ACC112 (cell line): Measurements from ENCODE around the gene KCNC1.

ENCODE experiments used
- H2AFZ ChIP-seq: fragments of 200-600 bp; sonication (generic); one replicate; pipeline ENCODE4 v1.6.0; 2017; ENCODE audit warnings: antibody characterized with exemption, low read length; ENCODE audit not compliant: unreplicated experiment
- H3K27ac ChIP-seq: fragments of 200-600 bp; sonication (generic); 2 replicates; pipeline ENCODE4 v1.5.1; 2014; ENCODE audit warnings: low read depth, mild to moderate bottlenecking, antibody characterized with exemption, low read length, moderate library complexity
- H3K27me3 ChIP-seq: fragments of 200-600 bp; sonication (generic); 2 replicates; pipeline ENCODE4 v1.6.1; 2014; ENCODE audit warnings: mild to moderate bottlenecking, antibody characterized with exemption, low read length, moderate library complexity, mixed read lengths; ENCODE audit not compliant: insufficient read depth
- H3K36me3 ChIP-seq: fragments of 200-600 bp; sonication (generic); 2 replicates; pipeline ENCODE4 v1.6.1; 2016; ENCODE audit warnings: mild to moderate bottlenecking, antibody characterized with exemption, low read length, moderate library complexity, mixed read lengths; ENCODE audit not compliant: insufficient read depth
- H3K4me1 ChIP-seq: fragments of 200-600 bp; sonication (generic); one replicate; pipeline ENCODE4 v1.6.1; 2016; ENCODE audit warnings: low read length, mixed read lengths; ENCODE audit not compliant: insufficient read depth, unreplicated experiment, control insufficient read depth
- H3K4me3 ChIP-seq: fragments of 200-600 bp; sonication (generic); 2 replicates; pipeline ENCODE4 v1.5.1; 2014; ENCODE audit warnings: mild to moderate bottlenecking, low read depth, low read length
- H3K79me2 ChIP-seq: fragments of 200-600 bp; sonication (generic); one replicate; pipeline ENCODE4 v1.6.0; 2016; ENCODE audit warnings: low read length; ENCODE audit not compliant: control insufficient read depth, unreplicated experiment, insufficient read depth

The KCNC1 gene

DNA sequence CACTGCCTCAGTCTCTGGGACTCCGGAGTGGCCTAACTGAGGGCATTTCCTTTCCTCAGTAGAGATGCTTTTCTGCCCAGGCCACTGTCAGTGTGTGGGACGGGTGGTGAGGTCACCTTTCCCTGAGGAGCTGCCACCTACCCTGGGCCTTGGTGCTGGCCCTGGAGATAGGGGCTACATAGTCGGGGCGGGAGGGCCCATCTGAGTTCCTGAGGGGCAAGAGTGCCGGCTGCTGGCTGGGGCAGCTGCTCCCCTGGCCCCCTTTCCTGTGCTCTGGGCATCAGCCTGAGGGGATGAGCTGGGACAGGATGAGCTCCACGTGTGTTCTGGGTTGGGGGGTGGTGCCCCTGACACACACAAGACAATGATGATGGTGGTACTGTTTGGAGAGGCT lies 5.4 kb downstream of the KCNC1 start:
- H3K27me3 ChIP-seq, result peaks cover 47% of the 10 kb centered on the region
- no peaks in the 10 kb centered on the region for H3K79me2 ChIP-seq
- no peaks in the 10 kb centered on the region for H3K36me3 ChIP-seq
- no peak overlapping the region for H2AFZ ChIP-seq
- no peak overlapping the region for H3K4me3 ChIP-seq
- no peak overlapping the region for H3K27ac ChIP-seq
- H3K4me1 ChIP-seq, result peaks cover 13% of the 10 kb centered on the region

GRCh38 chr11:17740649-17741235 lies 6.2 kb downstream of the KCNC1 start:
- no peak overlapping the region for H3K27ac ChIP-seq
- H3K79me2 ChIP-seq, result no peaks in the 10 kb centered on the region
- H2AFZ ChIP-seq, result no peak overlapping the region
- H3K27me3 ChIP-seq, result peaks cover 40% of the 10 kb centered on the region
- no peak overlapping the region for H3K4me3 ChIP-seq
- H3K4me1 ChIP-seq, result peaks cover 13% of the 10 kb centered on the region
- H3K36me3 ChIP-seq, result no peaks in the 10 kb centered on the region

- no peak overlapping the region for H3K4me3 ChIP-seq
Observed at GRCh38 chr11:17741487-17741886, 6.9 kb downstream of the KCNC1 start.

DNA sequence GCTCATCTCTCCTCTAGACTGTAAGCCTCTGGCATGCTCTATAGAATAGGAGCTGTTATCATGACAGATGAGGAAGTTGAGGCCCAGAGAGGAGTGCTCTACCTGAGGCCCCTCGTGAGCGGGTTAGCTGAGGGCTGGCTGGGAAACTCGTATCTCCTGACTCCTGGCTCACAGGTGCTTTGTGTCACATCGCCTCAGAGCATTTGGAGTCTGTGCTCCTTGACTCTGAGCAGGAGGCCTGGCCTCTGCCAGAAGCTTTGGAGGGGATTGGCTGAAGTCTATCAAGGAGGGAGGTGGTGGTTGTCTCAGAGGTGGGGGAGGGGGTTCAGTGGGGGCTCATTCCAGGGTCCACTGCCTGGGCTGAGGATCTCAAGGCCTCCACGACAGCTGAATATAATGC lies 7.4 kb downstream of the KCNC1 start:
- Histone ChIP-seq H3K27ac (no peak overlapping the region), H3K36me3 (no peaks in the 10 kb centered on the region), H3K4me1 (peaks cover 13% of the 10 kb centered on the region), H3K79me2 (no peaks in the 10 kb centered on the region), H2AFZ (no peak overlapping the region), H3K27me3 (peaks cover 33% of the 10 kb centered on the region), H3K4me3 (no peak overlapping the region)

More at GRCh38 chr11:17741487-17741886, 6.9 kb downstream of the KCNC1 start:
- Histone ChIP-seq H3K27me3 (peaks cover 36% of the 10 kb centered on the region), H3K36me3 (no peaks in the 10 kb centered on the region), H3K4me1 (peaks cover 13% of the 10 kb centered on the region), H3K27ac (no peak overlapping the region), H3K79me2 (no peaks in the 10 kb centered on the region), H2AFZ (no peak overlapping the region)

- Histone ChIP-seq H3K4me1 (peaks cover 13% of the 10 kb centered on the region), H2AFZ (no peak overlapping the region), H3K79me2 (no peaks in the 10 kb centered on the region), H3K27me3 (peaks cover 24% of the 10 kb centered on the region), H3K4me3 (no peak overlapping the region), H3K36me3 (no peaks in the 10 kb centered on the region), H3K27ac (no peak overlapping the region)
Observed at GRCh38 chr11:17743026-17743807, 8.6 kb downstream of the KCNC1 start.

- Histone ChIP-seq H2AFZ (no peak overlapping the region), H3K36me3 (no peaks in the 10 kb centered on the region), H3K79me2 (no peaks in the 10 kb centered on the region), H3K4me1 (peaks cover 13% of the 10 kb centered on the region), H3K27me3 (peaks cover 18% of the 10 kb centered on the region), H3K27ac (no peak overlapping the region), H3K4me3 (no peak overlapping the region)
Observed at GRCh38 chr11:17743808-17744119, 9.2 kb downstream of the KCNC1 start.

DNA sequence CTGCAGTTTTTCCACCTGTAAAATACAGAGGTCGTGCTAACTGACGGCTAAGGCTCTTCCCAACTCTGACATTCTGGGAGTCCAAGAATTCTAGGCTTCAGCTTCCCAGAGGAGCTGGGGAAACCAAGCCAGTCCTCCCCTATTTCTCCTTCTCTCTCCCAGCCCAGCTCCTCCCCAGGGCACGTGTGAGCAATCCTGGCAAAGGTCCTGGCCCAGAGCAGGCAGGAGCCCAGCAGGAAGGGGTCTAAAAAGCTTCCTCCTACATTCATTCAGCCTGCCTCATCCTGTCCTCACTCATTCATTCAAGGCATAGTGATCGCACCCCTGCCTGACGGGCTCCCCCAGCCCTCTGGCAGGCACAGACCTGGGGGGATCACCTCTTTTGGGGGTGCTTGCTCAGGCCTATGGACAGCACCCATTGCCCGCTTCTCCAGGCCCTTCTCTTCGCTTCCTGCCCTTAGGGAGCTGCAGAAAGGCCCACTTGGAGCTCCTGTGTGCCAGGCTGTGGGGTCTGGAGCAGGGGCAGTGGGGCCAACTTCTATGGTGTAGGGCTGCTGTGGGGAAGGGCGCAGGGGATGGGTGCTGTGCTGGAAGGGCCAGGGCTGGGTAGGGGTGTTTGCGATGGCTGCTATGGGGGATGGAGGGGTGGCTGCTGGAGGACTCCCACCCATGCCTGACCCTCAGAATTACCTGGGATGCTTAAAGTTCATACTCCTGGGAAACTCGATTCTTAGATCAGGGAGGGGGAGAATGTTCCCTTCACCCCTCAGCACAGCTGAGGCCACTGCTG lies 9.8 kb downstream of the KCNC1 start:
- Histone ChIP-seq H3K79me2 (no peaks in the 10 kb centered on the region), H2AFZ (no peak overlapping the region), H3K27ac (no peak overlapping the region), H3K4me3 (no peak overlapping the region), H3K27me3 (peaks cover 12% of the 10 kb centered on the region), H3K36me3 (no peaks in the 10 kb centered on the region), H3K4me1 (peaks cover 13% of the 10 kb centered on the region)

DNA sequence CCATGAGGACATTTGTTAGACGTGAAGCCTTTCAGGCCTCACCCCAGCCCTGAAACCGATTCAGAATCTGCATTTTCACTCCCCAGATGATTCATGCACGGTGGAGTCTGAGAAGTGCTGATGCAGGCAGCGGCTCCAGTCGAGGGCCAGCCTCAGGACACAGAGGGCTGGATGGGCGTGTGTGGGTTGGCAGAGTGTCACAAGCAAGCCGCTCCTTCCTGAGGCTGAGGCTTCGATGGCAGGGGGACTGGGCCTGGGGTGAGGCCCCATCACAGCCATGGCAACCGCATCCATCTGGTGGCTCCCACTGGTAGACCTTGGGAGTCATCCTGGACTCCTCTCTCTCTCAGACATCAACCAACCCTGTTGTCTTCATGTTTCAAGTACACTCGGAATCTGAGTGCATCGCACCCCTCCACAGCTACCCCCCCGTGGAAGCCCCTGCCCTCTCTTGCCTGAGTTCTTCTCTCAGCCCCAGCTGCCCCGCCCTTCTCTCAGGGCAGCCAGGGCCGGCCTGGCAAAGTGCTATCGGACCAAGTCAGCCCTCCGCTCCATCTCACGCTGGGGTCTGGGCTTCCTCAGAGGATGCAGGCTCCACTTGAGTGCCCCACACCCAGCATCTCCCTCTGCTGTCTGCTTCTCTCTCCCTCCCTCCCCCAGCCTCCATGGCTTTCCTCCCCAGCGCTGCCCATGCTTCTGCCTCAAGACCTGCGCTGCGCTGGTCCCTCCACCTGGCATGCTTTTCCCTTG lies 10.6 kb downstream of the KCNC1 start:
- Histone ChIP-seq H3K4me3 (no peak overlapping the region), H3K27ac (no peak overlapping the region), H3K79me2 (no peaks in the 10 kb centered on the region), H3K36me3 (no peaks in the 10 kb centered on the region), H3K27me3 (peaks cover 8% of the 10 kb centered on the region), H3K4me1 (peaks cover 13% of the 10 kb centered on the region), H2AFZ (no peak overlapping the region)

DNA sequence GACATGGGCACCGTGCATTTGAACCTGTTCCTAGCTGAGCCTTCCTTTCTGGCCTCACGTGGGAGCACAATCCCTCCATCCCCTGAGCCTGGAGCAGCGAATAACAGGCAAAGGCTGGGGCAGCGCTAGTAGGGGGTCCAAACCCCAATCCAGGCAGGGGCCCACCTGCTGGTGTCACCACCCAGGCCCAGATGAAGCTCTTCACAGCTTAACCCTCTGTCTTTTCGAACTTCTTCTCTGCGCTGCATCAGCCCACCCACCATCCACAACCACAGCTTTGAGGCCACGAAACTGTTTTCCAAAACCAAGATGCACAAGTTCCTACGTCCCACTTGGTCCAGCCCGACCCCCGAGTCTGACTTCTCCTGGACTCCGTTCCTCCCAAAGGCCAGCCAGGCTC lies 11.5 kb downstream of the KCNC1 start:
- Histone ChIP-seq H3K4me3 (no peak overlapping the region), H3K27me3 (peaks cover 17% of the 10 kb centered on the region), H3K27ac (no peak overlapping the region), H3K36me3 (no peaks in the 10 kb centered on the region), H3K4me1 (peaks cover 13% of the 10 kb centered on the region), H3K79me2 (no peaks in the 10 kb centered on the region), H2AFZ (no peak overlapping the region)

GRCh38 chr11:17747131-17747955 lies 12.8 kb downstream of the KCNC1 start:
- Histone ChIP-seq H3K27me3 (peaks cover 30% of the 10 kb centered on the region), H3K36me3 (no peaks in the 10 kb centered on the region), H2AFZ (no peak overlapping the region), H3K27ac (no peak overlapping the region), H3K4me3 (no peak overlapping the region), H3K4me1 (peaks cover 13% of the 10 kb centered on the region), H3K79me2 (no peaks in the 10 kb centered on the region)
